ENCODE measurements around the gene WASF1. TPM values are rescaled to one million over a fixed set of nuclear protein-coding genes. Genes with fewer than 3 reads are reported as not detected.

The WASF1 gene
- total RNA-seq, 1 experiment from 2014 or later = 22.3 TPM

- ATAC-seq (no peak), DNase-seq (ENCODE audit: low spot score) (no peak)
- Mint-ChIP-seq H3K4me1 (peaks cover 6% of the 10 kb centered on the region; the same call in 1 of the 2 replicates), H3K27me3 (ENCODE audit: low read depth) (no peaks in the 10 kb centered on the region), H3K27ac (no peak overlapping the region), H3K4me3 (no peak overlapping the region), H3K36me3 (peaks cover 18% of the 10 kb centered on the region), H3K9me3 (no peaks in the 10 kb centered on the region)
- CTCF ChIA-PET = no interaction called here
- TF ChIP-seq PRRX2 (CRISPR knock-in tag; IDR thresholded peaks at IDR 0.05) (no peak), KAT7 (CRISPR knock-in tag; IDR thresholded peaks at IDR 0.05; ENCODE audit: borderline replicate concordance) (no peak), ARID4B (CRISPR knock-in tag; IDR thresholded peaks at IDR 0.05; ENCODE audit: borderline replicate concordance) (no peak), FOXJ3 (CRISPR knock-in tag; IDR thresholded peaks at IDR 0.05; ENCODE audit: borderline replicate concordance) (no peak), E2F4 (CRISPR knock-in tag; IDR thresholded peaks at IDR 0.05; ENCODE audit: borderline replicate concordance, low read depth) (no peak)
- POLR2A ChIA-PET = no interaction called here
Measured at GRCh38 chr6:110195639-110196038, 16.2 kb upstream of the WASF1 start.

- no peak for ATAC-seq
Measured at GRCh38 chr6:110191477-110191876, 12.0 kb upstream of the WASF1 start.

GRCh38 chr6:110190726-110191125 lies 11.3 kb upstream of the WASF1 start:
- POLR2A ChIA-PET = no interaction called here
- H3K9me3 Mint-ChIP-seq = no peaks in the 10 kb centered on the region
- no peak overlapping the region for H3K27ac Mint-ChIP-seq

More at GRCh38 chr6:110191477-110191876, 12.0 kb upstream of the WASF1 start:
- H3K9me3 Mint-ChIP-seq = no peaks in the 10 kb centered on the region
- no peak for TF ChIP-seq E2F1 (CRISPR knock-in tag; IDR thresholded peaks at IDR 0.05)
- TF ChIP-seq CBFB (CRISPR knock-in tag; IDR thresholded peaks at IDR 0.05; ENCODE audit: low read depth) = no peak
- no peak for TF ChIP-seq KAT7 (CRISPR knock-in tag; IDR thresholded peaks at IDR 0.05; ENCODE audit: borderline replicate concordance)
- no peak for TF ChIP-seq GABPB1 (CRISPR knock-in tag; IDR thresholded peaks at IDR 0.05)
- no peak for TF ChIP-seq ZNF219 (CRISPR knock-in tag; IDR thresholded peaks at IDR 0.05; ENCODE audit: borderline replicate concordance)
- no peak for TF ChIP-seq NR3C1 (CRISPR knock-in tag; conservative IDR thresholded peaks at IDR 0.05; ENCODE audit: low read depth)
- TF ChIP-seq ZNF317 (CRISPR knock-in tag; IDR thresholded peaks at IDR 0.05; ENCODE audit: borderline replicate concordance, low read depth) = no peak
- no peak for TF ChIP-seq ATF3 (CRISPR knock-in tag; conservative IDR thresholded peaks at IDR 0.05)
- TF ChIP-seq OVOL2 (CRISPR knock-in tag; IDR thresholded peaks at IDR 0.05; ENCODE audit: borderline replicate concordance) = no peak
- no peak overlapping the region for H3K4me3 Mint-ChIP-seq
- no peak overlapping the region for H3K27ac Mint-ChIP-seq
- ChIA-PET CTCF (no interaction called here), POLR2A (no interaction called here)
- peaks cover 11% of the 10 kb centered on the region for H3K36me3 Mint-ChIP-seq
- DNase-seq (ENCODE audit: low spot score) = no peak
- peaks cover 6% of the 10 kb centered on the region; the same call in 1 of the 2 replicates for H3K4me1 Mint-ChIP-seq
- H3K27me3 Mint-ChIP-seq (ENCODE audit: low read depth) = no peaks in the 10 kb centered on the region

More at GRCh38 chr6:110190726-110191125, 11.3 kb upstream of the WASF1 start:
- H3K27me3 Mint-ChIP-seq (ENCODE audit: low read depth) = no peaks in the 10 kb centered on the region
- H3K4me1 Mint-ChIP-seq = peaks cover 5% of the 10 kb centered on the region; the same call in 1 of the 2 replicates
- no peak overlapping the region for H3K4me3 Mint-ChIP-seq
- CTCF ChIA-PET = interaction anchor here (1.1 kb wide), 1 partner anchor 151 kb away, joined by 3 read pairs; no protein-coding TSS in a partner anchor
- no peak for TF ChIP-seq HMGXB4 (CRISPR knock-in tag; IDR thresholded peaks at IDR 0.05)
- TF ChIP-seq USF2 (CRISPR knock-in tag; IDR thresholded peaks at IDR 0.05) = no peak
- no peak for TF ChIP-seq PRDM15 (CRISPR knock-in tag; IDR thresholded peaks at IDR 0.05)
- no peak for TF ChIP-seq E2F5 (CRISPR knock-in tag; IDR thresholded peaks at IDR 0.05)
- TF ChIP-seq SOX15 (CRISPR knock-in tag; IDR thresholded peaks at IDR 0.05) = no peak
- TF ChIP-seq CREM (CRISPR knock-in tag; IDR thresholded peaks at IDR 0.05) = no peak
- no peak for ATAC-seq
- no peak for DNase-seq (ENCODE audit: low spot score)
- H3K36me3 Mint-ChIP-seq = peaks cover 11% of the 10 kb centered on the region

Data from WTC11 (cell line).